Activated CD4-positive, CD25-positive, alpha-beta regulatory T cell treated with anti-CD3 and anti-CD28 coated beads, Interleukin-2, amount 50 U/mL, for 16 hours (primary cell): Measurements from ENCODE around the gene ITPA.
"Not testable (repeated sequence)": the region's sequence is repeated elsewhere in the genome, so short reads cannot be mapped to it uniquely, and the experiment has no call there.

Experiments
- DNase-seq: peaks from one replicate; pipeline ENCODE4 v3.0.0-alpha.2; 2020; ENCODE audit warnings: low read depth, low spot score

Gene ITPA

GRCh38 chr20:3173610-3174441, 35.5 kb upstream of the ITPA start:
- peak; percentile 74 for DNase-seq

- DNase-seq: no peak
These were observed 34.6 kb upstream of the ITPA start for GRCh38 chr20:3174442-3175261.

GRCh38 chr20:3175270-3175669, 34.0 kb upstream of the ITPA start:
- no peak for DNase-seq

- no peak for DNase-seq
These were observed 31.4 kb upstream of the ITPA start for GRCh38 chr20:3177746-3178485.

- no peak for DNase-seq
These were observed 29.0 kb upstream of the ITPA start for GRCh38 chr20:3180319-3180718.

- no peak for DNase-seq
These were observed 28.0 kb upstream of the ITPA start for GRCh38 chr20:3181270-3181669.

- DNase-seq: not testable (repeated sequence)
These were observed 26.9 kb upstream of the ITPA start for GRCh38 chr20:3182429-3182828.

- DNase-seq: no peak
These were observed 25.2 kb upstream of the ITPA start for GRCh38 chr20:3183896-3184612.

- not testable (repeated sequence) for DNase-seq
These were observed 21.4 kb upstream of the ITPA start for GRCh38 chr20:3187861-3188260.

- DNase-seq: no peak
These were observed 20.4 kb upstream of the ITPA start for GRCh38 chr20:3188823-3189413.

- DNase-seq: no peak
These were observed 19.7 kb upstream of the ITPA start for GRCh38 chr20:3189561-3190131.

- DNase-seq: no peak
These were observed 18.6 kb upstream of the ITPA start for GRCh38 chr20:3190681-3191111.

- no peak for DNase-seq
These were observed 16.9 kb upstream of the ITPA start for GRCh38 chr20:3192226-3193015.

- no peak for DNase-seq
These were observed 15.3 kb upstream of the ITPA start for GRCh38 chr20:3193806-3194616.

- no peak for DNase-seq
These were observed 14.5 kb upstream of the ITPA start for GRCh38 chr20:3194617-3195280.

- no peak for DNase-seq
These were observed 13.6 kb upstream of the ITPA start for GRCh38 chr20:3195590-3196237.

GRCh38 chr20:3199206-3199605, 10.1 kb upstream of the ITPA start:
- no peak for DNase-seq
